PFSK-1 (cell line): ENCODE data around the gene DMAC2.

Source experiments
- FOXP2 ChIP-seq: optimal IDR thresholded peaks from 2 replicates; pipeline ENCODE3; 2011; ENCODE audit warnings: borderline replicate concordance, control low read depth, inconsistent platforms; ENCODE audit not compliant: insufficient read depth; ENCODE audit errors: extremely low read length, extremely low read depth
- POLR2AphosphoS5 ChIP-seq: IDR thresholded peaks from 2 replicates; pipeline ENCODE4 v1.6.1; 2012; ENCODE audit warnings: low read depth, mild to moderate bottlenecking, control low read depth, low read length, moderate library complexity
- REST ChIP-seq, 2 experiments: IDR thresholded peaks; 2 replicates each; pipeline versions ENCODE4 v1.6.1 to v1.8.0; 2011 to 2012; ENCODE audit warnings: low read depth in 2 of 2, low read length in 2 of 2, control low read depth in 1 of 2, inconsistent platforms in 1 of 2, mild to moderate bottlenecking in 1 of 2, moderate library complexity in 1 of 2; ENCODE audit not compliant: insufficient read depth in 1 of 2
- SIN3A ChIP-seq: IDR thresholded peaks from 2 replicates; pipeline ENCODE4 v1.6.1; 2012; ENCODE audit warnings: mild to moderate bottlenecking, low read length, moderate library complexity, borderline replicate concordance; ENCODE audit not compliant: insufficient read depth
- TAF1 ChIP-seq: IDR thresholded peaks from 2 replicates; pipeline ENCODE4 v1.6.1; 2012; ENCODE audit warnings: low read length, control low read depth, borderline replicate concordance; ENCODE audit not compliant: insufficient read depth

DMAC2 gene

GRCh38 chr19:41410336-41411054 is 29.2 kb downstream of the DMAC2 start:
- no peak for TF ChIP-seq SIN3A
- TF ChIP-seq POLR2AphosphoS5 = no peak
- TF ChIP-seq TAF1 = no peak
- no peak for TF ChIP-seq FOXP2
- TF ChIP-seq REST (IDR thresholded peaks at IDR 0.05; ENCODE audit: insufficient read depth in 1 of 2, low read depth in 2 of 2, low read length in 2 of 2) = no peak

GRCh38 chr19:41409288-41409687 is 30.4 kb downstream of the DMAC2 start:
- TF ChIP-seq POLR2AphosphoS5 (no peak), TAF1 (no peak), SIN3A (no peak), FOXP2 (no peak), REST (IDR thresholded peaks at IDR 0.05; ENCODE audit: insufficient read depth in 1 of 2, low read depth in 2 of 2, low read length in 2 of 2) (no peak)

- no peak for TF ChIP-seq FOXP2
Measured at GRCh38 chr19:41408256-41408655, 31.5 kb downstream of the DMAC2 start.

- no peak for TF ChIP-seq SIN3A
- no peak for TF ChIP-seq FOXP2
- TF ChIP-seq TAF1 = no peak
- no peak for TF ChIP-seq REST (IDR thresholded peaks at IDR 0.05; ENCODE audit: insufficient read depth in 1 of 2, low read depth in 2 of 2, low read length in 2 of 2)
- no peak for TF ChIP-seq POLR2AphosphoS5
Measured at GRCh38 chr19:41407271-41407670, 32.4 kb downstream of the DMAC2 start.

GRCh38 chr19:41405776-41406175 is 33.9 kb downstream of the DMAC2 start:
- TF ChIP-seq FOXP2 = no peak
- TF ChIP-seq REST (IDR thresholded peaks at IDR 0.05; ENCODE audit: insufficient read depth in 1 of 2, low read depth in 2 of 2, low read length in 2 of 2) = no peak
- no peak for TF ChIP-seq TAF1
- no peak for TF ChIP-seq POLR2AphosphoS5
- TF ChIP-seq SIN3A = no peak
